GM19239 (cell line): ENCODE results near the gene BNIP1.
"Not testable (repeated sequence)": the region's sequence is repeated elsewhere in the genome, so short reads cannot be mapped to it uniquely, and the experiment has no call there.

Experiments used
- DNase-seq: peaks from one replicate; pipeline ENCODE4 v3.0.0; 2011; ENCODE audit warnings: low spot score; ENCODE audit not compliant: insufficient read length
- FAIRE-seq: peaks from 2 replicates; lab custom pipeline; 2011; peaks lifted over from hg19 to GRCh38; lab: Jason Lieb, UNC

Gene BNIP1

GRCh38 chr5:173144200-173145176 is at the start of gene BNIP1:
Gene BNIP1, plus strand, starts transcription at chr5:173144531. Its CDS starts 15 bp downstream, at chr5:173144546.
- FAIRE-seq, result peak; percentile 98
- DNase-seq, result peak; percentile 84

- FAIRE-seq, result no peak
- no peak for DNase-seq
Observed at GRCh38 chr5:173098787-173099186, 45.5 kb upstream of the BNIP1 start.

- FAIRE-seq (no peak), DNase-seq (no peak)
Observed at GRCh38 chr5:173099461-173099860, 44.9 kb upstream of the BNIP1 start.

GRCh38 chr5:173101245-173101644 is 43.1 kb upstream of the BNIP1 start:
- FAIRE-seq (no peak), DNase-seq (no peak)

GRCh38 chr5:173103411-173103810 is 40.9 kb upstream of the BNIP1 start:
- DNase-seq (no peak), FAIRE-seq (no peak)

- DNase-seq (no peak), FAIRE-seq (no peak)
Observed at GRCh38 chr5:173108914-173109313, 35.4 kb upstream of the BNIP1 start.

- FAIRE-seq (peak; percentile 8), DNase-seq (no peak)
Observed at GRCh38 chr5:173114536-173114935, 29.8 kb upstream of the BNIP1 start.

GRCh38 chr5:173119719-173120118 is 24.6 kb upstream of the BNIP1 start:
- FAIRE-seq (no peak), DNase-seq (no peak)

- no peak for DNase-seq
- FAIRE-seq, result no peak
Observed at GRCh38 chr5:173123416-173123815, 20.9 kb upstream of the BNIP1 start.

GRCh38 chr5:173132166-173132565 is 12.2 kb upstream of the BNIP1 start:
- DNase-seq, FAIRE-seq: not testable (repeated sequence)

- DNase-seq, result no peak
- no peak for FAIRE-seq
Observed at GRCh38 chr5:173138707-173139106, 5.6 kb upstream of the BNIP1 start.

- no peak for DNase-seq
- no peak for FAIRE-seq
Observed at GRCh38 chr5:173139631-173140030, 4.7 kb upstream of the BNIP1 start.

- FAIRE-seq (no peak), DNase-seq (no peak)
Observed at GRCh38 chr5:173140769-173141168, 3.6 kb upstream of the BNIP1 start.

GRCh38 chr5:173143567-173143966 is 764 bp upstream of the BNIP1 start:
- FAIRE-seq, result no peak

GRCh38 chr5:173148354-173148753 is 4.0 kb downstream of the BNIP1 start:
- no peak for FAIRE-seq

More at GRCh38 chr5:173143567-173143966, 764 bp upstream of the BNIP1 start:
- DNase-seq, result no peak

GRCh38 chr5:173152547-173152946 is 8.2 kb downstream of the BNIP1 start:
- FAIRE-seq (no peak), DNase-seq (no peak)

More at GRCh38 chr5:173148354-173148753, 4.0 kb downstream of the BNIP1 start:
- DNase-seq, result no peak

- FAIRE-seq (no peak), DNase-seq (no peak)
Observed at GRCh38 chr5:173153842-173154241, 9.5 kb downstream of the BNIP1 start.

- DNase-seq, FAIRE-seq: not testable (repeated sequence)
Observed at GRCh38 chr5:173154619-173155018, 10.3 kb downstream of the BNIP1 start.

- FAIRE-seq (no peak), DNase-seq (no peak)
Observed at GRCh38 chr5:173155912-173156311, 11.6 kb downstream of the BNIP1 start.

- FAIRE-seq (no peak), DNase-seq (no peak)
Observed at GRCh38 chr5:173158366-173158765, 14.0 kb downstream of the BNIP1 start.

GRCh38 chr5:173159256-173159655 is 14.9 kb downstream of the BNIP1 start:
- FAIRE-seq, result no peak

GRCh38 chr5:173161148-173161547 is 16.8 kb downstream of the BNIP1 start:
- FAIRE-seq (no peak), DNase-seq (no peak)

More at GRCh38 chr5:173159256-173159655, 14.9 kb downstream of the BNIP1 start:
- no peak for DNase-seq
